Calu3 (cell line): ENCODE measurements around the gene CLTA. TPM values are rescaled to one million over a fixed set of nuclear protein-coding genes. Genes with fewer than 3 reads are reported as not detected.

Experiments
- BruUV-seq: library from RNA; stranded (reverse); fragments of 400-500 nt; replicated peaks from 2 replicates; lab custom pipeline; 2021; lab: Mats Ljungman, UMichigan
- CTCF ChIA-PET: fragments of 300-600 bp; sonication (Branson Sonifier 250); formaldehyde crosslinking; loops from one replicate; lab custom pipeline; 2022; ENCODE audit warnings: antibody characterized with exemption; lab: Charles Lee
- DNase-seq: peaks from one replicate; pipeline ENCODE4 v3.0.0; 2022
- H3K27ac Mint-ChIP-seq: one replicate; pipeline ENCODE4 v1.8.0; 2022; ENCODE audit warnings: mixed read lengths; ENCODE audit not compliant: unreplicated experiment
- H3K27me3 Mint-ChIP-seq: one replicate; pipeline ENCODE4 v1.8.0; 2022; ENCODE audit warnings: mixed read lengths; ENCODE audit not compliant: unreplicated experiment
- H3K36me3 Mint-ChIP-seq: one replicate; pipeline ENCODE4 v1.8.0; 2022; ENCODE audit warnings: mild to moderate bottlenecking, moderate library complexity, mixed read lengths; ENCODE audit not compliant: insufficient read depth, unreplicated experiment
- H3K4me1 Mint-ChIP-seq: one replicate; pipeline ENCODE4 v1.8.0; 2022; ENCODE audit warnings: mild to moderate bottlenecking, low read depth, mixed read lengths; ENCODE audit not compliant: unreplicated experiment
- H3K4me3 Mint-ChIP-seq: one replicate; pipeline ENCODE4 v1.8.0; 2022; ENCODE audit warnings: mild to moderate bottlenecking, low read depth, moderate library complexity, mixed read lengths; ENCODE audit not compliant: unreplicated experiment
- H3K9me3 Mint-ChIP-seq: one replicate; pipeline ENCODE4 v1.8.0; 2022; ENCODE audit warnings: low read depth, mixed read lengths; ENCODE audit not compliant: unreplicated experiment
- CTCF ChIP-seq: fragments of 200-600 bp; IDR thresholded peaks from one replicate; pipeline ENCODE4 v1.8.0; 2022; ENCODE audit warnings: antibody characterized with exemption; ENCODE audit not compliant: unreplicated experiment
- intact Hi-C: fragments of 100-400 bp; cut with micrococcal nuclease; formaldehyde crosslinking; loops from one replicate; pipeline ENCODE4 v1.10.0; 2022; ENCODE audit not compliant: unreplicated experiment
- total RNA-seq: library from RNA; stranded (reverse); gene quantifications from 2 replicates; pipeline ENCODE4 v1.2.3, GENCODE V29; 2022

The CLTA gene
- total RNA-seq, 1 experiment from 2014 or later, result 85.5 TPM

DNA sequence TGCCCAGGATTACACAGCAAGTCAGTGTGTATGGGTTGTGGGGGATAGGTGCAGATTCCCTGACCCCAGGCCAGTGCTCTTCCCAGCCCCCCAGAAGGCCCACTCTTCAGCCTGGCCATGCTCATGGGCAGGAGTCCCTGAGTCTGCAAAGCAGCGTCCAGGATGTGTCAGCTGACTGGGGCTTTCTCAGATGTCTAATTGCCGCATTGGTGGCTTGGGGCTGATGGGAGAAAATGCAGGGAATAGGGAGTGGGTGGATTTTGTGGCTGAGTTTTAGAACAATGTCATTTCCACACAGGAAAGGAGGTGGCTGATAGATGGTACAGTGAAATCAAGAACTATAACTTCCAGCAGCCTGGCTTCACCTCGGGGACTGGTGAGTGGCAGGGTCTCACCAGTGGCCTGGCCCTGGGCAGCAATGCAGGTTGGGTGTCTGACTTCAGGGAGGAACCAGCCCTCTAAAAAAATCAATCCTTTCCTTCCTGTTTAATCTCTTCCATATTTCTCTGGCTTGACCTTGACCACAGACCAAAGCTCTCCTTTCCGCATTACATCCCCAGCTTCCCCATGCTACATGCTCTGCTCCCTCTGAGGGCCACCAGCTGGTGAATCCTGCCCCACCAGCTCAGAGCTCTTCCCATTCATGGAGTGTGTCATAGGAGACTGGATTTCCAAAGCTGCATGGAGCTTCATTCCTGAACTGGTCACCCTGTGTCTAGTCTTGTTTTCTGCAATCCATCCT, 40.0 kb upstream of the CLTA start:
- Mint-ChIP-seq H3K36me3 (no peaks in the 10 kb centered on the region), H3K9me3 (peaks cover 3% of the 10 kb centered on the region), H3K27ac (no peak overlapping the region), H3K4me1 (peaks cover 8% of the 10 kb centered on the region), H3K4me3 (no peak overlapping the region), H3K27me3 (peaks cover 4% of the 10 kb centered on the region)
- CTCF ChIA-PET, result no interaction called here
- TF ChIP-seq CTCF, result no peak
- intact Hi-C loops, result no loop called here
- no peak for DNase-seq
- BruUV-seq, result no TSS peak

DNA sequence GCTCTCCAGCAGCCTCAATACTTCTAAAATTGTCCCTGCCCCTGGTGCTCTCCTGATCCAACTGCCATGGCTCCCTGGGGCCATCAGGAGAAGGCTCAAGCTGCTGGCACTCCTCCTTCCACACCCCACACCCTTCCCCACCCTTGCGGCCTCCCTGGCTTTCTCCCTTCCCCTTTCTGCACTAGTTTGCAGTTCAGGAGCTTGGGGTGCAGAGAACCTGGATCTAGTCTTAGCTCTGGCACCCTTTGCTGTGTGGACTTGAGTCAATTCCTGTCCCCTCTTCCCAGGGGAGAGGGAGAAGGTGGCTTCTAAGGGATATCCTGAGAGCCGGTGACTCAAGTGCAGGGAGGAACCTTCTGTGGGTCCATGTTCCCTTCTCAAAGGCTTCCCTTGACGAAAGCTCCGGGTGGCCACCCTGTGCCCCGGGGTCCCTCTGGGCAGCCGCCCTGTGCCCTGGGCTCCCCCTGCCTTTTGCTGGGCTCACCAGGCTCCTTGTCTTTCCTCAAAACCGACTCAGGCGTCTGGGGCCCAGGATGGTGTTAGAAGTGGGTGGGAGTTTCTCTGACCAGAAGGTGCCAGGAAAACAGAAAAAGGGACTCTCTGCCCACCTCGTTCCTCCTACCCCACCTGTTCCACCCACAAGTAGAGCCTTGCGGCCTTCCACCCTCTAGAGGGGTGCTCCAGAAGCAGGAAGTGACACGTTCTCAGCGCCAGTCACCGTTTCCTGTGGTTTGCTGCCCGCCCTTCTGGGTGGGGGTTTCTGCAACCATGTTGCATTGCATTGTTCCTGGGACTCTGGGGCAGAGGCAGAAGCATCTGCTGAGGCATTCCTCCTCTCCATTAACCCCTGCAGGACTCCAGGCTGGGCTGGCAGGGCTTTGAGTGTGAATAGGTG, 39.2 kb upstream of the CLTA start:
- H3K27ac Mint-ChIP-seq, result no peak overlapping the region
- TF ChIP-seq CTCF, result no peak
- intact Hi-C loops, result no loop called here
- CTCF ChIA-PET, result no interaction called here
- no peaks in the 10 kb centered on the region for H3K9me3 Mint-ChIP-seq
- H3K36me3 Mint-ChIP-seq, result no peaks in the 10 kb centered on the region
- BruUV-seq, result no TSS peak
- H3K4me1 Mint-ChIP-seq, result peaks cover 8% of the 10 kb centered on the region
- no peak overlapping the region for H3K4me3 Mint-ChIP-seq
- no peaks in the 10 kb centered on the region for H3K27me3 Mint-ChIP-seq
- no peak for DNase-seq

GRCh38 chr9:36152741-36153438, 37.8 kb upstream of the CLTA start:
- intact Hi-C loops, result no loop called here
- TF ChIP-seq CTCF, result no peak

DNA sequence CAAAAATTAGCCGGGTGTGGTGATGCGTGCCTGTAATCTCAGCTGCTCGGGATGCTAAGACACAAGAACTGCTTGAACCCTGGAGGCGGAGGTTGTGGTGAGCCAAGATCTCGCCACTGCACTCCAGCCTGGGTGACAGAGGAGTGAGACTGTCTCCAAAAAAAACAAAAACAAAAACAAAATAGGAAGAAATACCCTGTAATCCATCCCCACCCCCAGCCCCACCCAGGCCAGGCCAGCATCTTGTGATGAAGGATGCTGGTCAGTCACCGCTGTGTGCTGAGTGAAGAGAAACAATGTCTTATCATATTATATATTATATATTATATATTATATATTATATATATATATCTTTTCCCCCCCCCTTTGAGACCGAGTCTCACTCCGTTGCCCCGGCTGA, 37.0 kb upstream of the CLTA start:
- TF ChIP-seq CTCF, result no peak
- Mint-ChIP-seq H3K36me3 (no peaks in the 10 kb centered on the region), H3K27me3 (no peaks in the 10 kb centered on the region), H3K9me3 (no peaks in the 10 kb centered on the region), H3K27ac (no peak overlapping the region), H3K4me1 (peaks cover 8% of the 10 kb centered on the region), H3K4me3 (no peak overlapping the region)
- no peak for DNase-seq
- BruUV-seq, result no TSS peak
- CTCF ChIA-PET, result no interaction called here
- intact Hi-C loops, result no loop called here

More at GRCh38 chr9:36152741-36153438, 37.8 kb upstream of the CLTA start:
- CTCF ChIA-PET, result no interaction called here
- Mint-ChIP-seq H3K9me3 (no peaks in the 10 kb centered on the region), H3K4me3 (no peak overlapping the region), H3K36me3 (no peaks in the 10 kb centered on the region), H3K27me3 (no peaks in the 10 kb centered on the region), H3K4me1 (peaks cover 8% of the 10 kb centered on the region), H3K27ac (no peak overlapping the region)
- no TSS peak for BruUV-seq
- DNase-seq, result no peak
